Activated CD4-positive, alpha-beta memory T cell treated with anti-CD3 and anti-CD28 coated beads, Interleukin-2, amount 10 ng/mL, durations not matched to agents 7 days and 5 days (primary cell): ENCODE results near the gene EPAS1. TPM values are rescaled to one million over a fixed set of nuclear protein-coding genes. Genes with fewer than 3 reads are reported as not detected.
"Not testable (repeated sequence)": the region's sequence is repeated elsewhere in the genome, so short reads cannot be mapped to it uniquely, and the experiment has no call there.

Experiments
- CTCF ChIA-PET: fragments of 350-600 bp; sonication (Branson Sonifier 250); formaldehyde crosslinking; loops from one replicate; lab custom pipeline; 2021; ENCODE audit warnings: antibody characterized with exemption, inconsistent platforms; lab: Charles Lee
- POLR2A ChIA-PET: fragments of 350-600 bp; sonication (Branson Sonifier 250); formaldehyde crosslinking; loops from one replicate; lab custom pipeline; 2021; ENCODE audit warnings: antibody characterized with exemption; lab: Charles Lee
- DNase-seq: peaks from one replicate; pipeline ENCODE4 v3.0.0-alpha.2; 2020
- H3K27ac Mint-ChIP-seq: one replicate; pipeline ENCODE4 v1.8.0; 2021; ENCODE audit warnings: mild to moderate bottlenecking, mixed read lengths
- H3K27me3 Mint-ChIP-seq: one replicate; pipeline ENCODE4 v1.8.0; 2021; ENCODE audit warnings: mixed read lengths
- H3K36me3 Mint-ChIP-seq: one replicate; pipeline ENCODE4 v1.8.0; 2021; ENCODE audit warnings: low read depth, mixed read lengths
- H3K4me1 Mint-ChIP-seq: one replicate; pipeline ENCODE4 v1.8.0; 2021; ENCODE audit warnings: mixed read lengths
- H3K4me3 Mint-ChIP-seq: one replicate; pipeline ENCODE4 v1.8.0; 2021; ENCODE audit warnings: mild to moderate bottlenecking, mixed read lengths
- H3K9me3 Mint-ChIP-seq: one replicate; pipeline ENCODE4 v1.8.0; 2021; ENCODE audit warnings: mixed read lengths
- total RNA-seq, 2 experiments: library from RNA; stranded (reverse); gene quantifications; one replicate each; pipeline ENCODE4 v1.2.3, GENCODE V29; 2021

EPAS1 gene
- total RNA-seq, 2 experiments from 2014 or later = 76.3 to 79.0 TPM

GRCh38 chr2:46392561-46393346 is 95.5 kb downstream of the EPAS1 start:
- H3K27me3 Mint-ChIP-seq = peaks cover 6% of the 10 kb centered on the region
- H3K36me3 Mint-ChIP-seq = no peaks in the 10 kb centered on the region
- H3K9me3 Mint-ChIP-seq = no peaks in the 10 kb centered on the region
- POLR2A ChIA-PET = no interaction called here
- H3K4me1 Mint-ChIP-seq = peaks cover 11% of the 10 kb centered on the region
- CTCF ChIA-PET = no interaction called here
- H3K27ac Mint-ChIP-seq = no peak overlapping the region
- no peak overlapping the region for H3K4me3 Mint-ChIP-seq
- DNase-seq = no peak

- Mint-ChIP-seq H3K27me3 (peaks cover 12% of the 10 kb centered on the region), H3K27ac (no peak overlapping the region), H3K9me3 (no peaks in the 10 kb centered on the region), H3K4me3 (no peak overlapping the region), H3K4me1 (peaks cover 11% of the 10 kb centered on the region), H3K36me3 (no peaks in the 10 kb centered on the region)
- no peak for DNase-seq
- ChIA-PET CTCF (no interaction called here), POLR2A (no interaction called here)
These were observed 96.2 kb downstream of the EPAS1 start for GRCh38 chr2:46393347-46393820.

DNA sequence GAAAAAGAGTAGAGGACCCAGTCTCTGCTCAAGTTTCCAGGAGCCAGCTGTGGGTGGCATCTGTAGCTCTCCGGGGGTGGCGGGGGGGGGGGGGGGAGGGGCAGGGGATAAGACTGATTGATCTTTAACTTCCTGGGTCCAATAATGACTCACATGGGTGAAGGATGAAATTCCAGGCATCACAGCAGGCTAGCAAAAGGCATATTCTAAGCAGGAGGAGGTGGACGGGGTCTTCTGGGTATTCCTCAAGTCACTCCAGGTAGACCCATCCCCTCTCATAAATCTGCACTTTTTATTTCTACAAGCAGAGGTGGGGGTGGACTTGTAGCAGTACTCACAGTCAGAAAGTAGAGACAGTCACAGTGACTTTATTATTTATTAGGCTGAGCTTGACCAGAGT is 96.7 kb downstream of the EPAS1 start:
- DNase-seq = no peak
- Mint-ChIP-seq H3K9me3 (no peaks in the 10 kb centered on the region), H3K4me3 (no peak overlapping the region), H3K27me3 (peaks cover 16% of the 10 kb centered on the region), H3K36me3 (no peaks in the 10 kb centered on the region), H3K27ac (no peak overlapping the region), H3K4me1 (peaks cover 11% of the 10 kb centered on the region)
- CTCF ChIA-PET = no interaction called here
- POLR2A ChIA-PET = no interaction called here

- CTCF ChIA-PET = no interaction called here
- no peak for DNase-seq
These were observed 97.7 kb downstream of the EPAS1 start for GRCh38 chr2:46394649-46395510.

DNA sequence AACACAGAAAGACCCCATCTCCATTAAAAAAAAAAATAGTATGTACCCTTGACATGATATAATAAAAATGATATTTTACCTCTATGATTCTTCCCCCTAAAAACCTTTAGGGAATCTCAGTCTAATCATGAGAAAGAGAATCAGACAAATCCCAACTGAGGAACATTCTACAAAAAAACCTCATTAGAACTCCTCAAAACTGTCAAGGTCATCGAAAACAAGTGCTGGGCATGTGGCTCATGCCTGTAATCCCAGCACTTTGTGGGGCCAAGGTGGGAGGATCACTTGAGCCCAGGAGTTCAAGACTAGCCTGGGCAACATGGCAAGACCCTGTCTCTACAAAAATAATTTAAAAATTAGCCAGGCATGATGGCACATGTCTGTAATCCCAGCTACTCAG is 98.5 kb downstream of the EPAS1 start:
- Mint-ChIP-seq H3K4me1 (peaks cover 11% of the 10 kb centered on the region), H3K27me3 (peaks cover 18% of the 10 kb centered on the region)
- CTCF ChIA-PET = interaction anchor here (1.0 kb wide), 1 partner anchor 332 kb away, joined by 3 read pairs; no protein-coding TSS in a partner anchor
- DNase-seq, H3K9me3 Mint-ChIP-seq, H3K36me3 Mint-ChIP-seq, H3K4me3 Mint-ChIP-seq, H3K27ac Mint-ChIP-seq, POLR2A ChIA-PET: not testable (repeated sequence)

More at GRCh38 chr2:46394649-46395510, 97.7 kb downstream of the EPAS1 start:
- no peaks in the 10 kb centered on the region for H3K36me3 Mint-ChIP-seq
- no peak overlapping the region for H3K27ac Mint-ChIP-seq
- no peak overlapping the region for H3K4me3 Mint-ChIP-seq
- POLR2A ChIA-PET = no interaction called here
- peaks cover 11% of the 10 kb centered on the region for H3K4me1 Mint-ChIP-seq
- no peaks in the 10 kb centered on the region for H3K9me3 Mint-ChIP-seq
- H3K27me3 Mint-ChIP-seq = peaks cover 16% of the 10 kb centered on the region

GRCh38 chr2:46400016-46400415 is 102.8 kb downstream of the EPAS1 start:
- no peak overlapping the region for H3K4me3 Mint-ChIP-seq
- no peaks in the 10 kb centered on the region for H3K36me3 Mint-ChIP-seq
- peaks cover 17% of the 10 kb centered on the region for H3K27me3 Mint-ChIP-seq
- H3K4me1 Mint-ChIP-seq = peaks cover 5% of the 10 kb centered on the region
- no peaks in the 10 kb centered on the region for H3K9me3 Mint-ChIP-seq
- DNase-seq = no peak
- ChIA-PET POLR2A (no interaction called here), CTCF (no interaction called here)
- H3K27ac Mint-ChIP-seq = no peak overlapping the region

GRCh38 chr2:46402874-46403273 is 105.7 kb downstream of the EPAS1 start:
- POLR2A ChIA-PET = no interaction called here
- H3K4me3 Mint-ChIP-seq = no peak overlapping the region
- H3K27me3 Mint-ChIP-seq = peaks cover 14% of the 10 kb centered on the region
- no peaks in the 10 kb centered on the region for H3K9me3 Mint-ChIP-seq
- H3K27ac Mint-ChIP-seq = no peak overlapping the region
- DNase-seq = no peak
- no peaks in the 10 kb centered on the region for H3K4me1 Mint-ChIP-seq
- no peaks in the 10 kb centered on the region for H3K36me3 Mint-ChIP-seq
- CTCF ChIA-PET = interaction anchor here (0.6 kb wide), 1 partner anchor 340 kb away, joined by 3 read pairs; no protein-coding TSS in a partner anchor

GRCh38 chr2:46404181-46404759 is 107.1 kb downstream of the EPAS1 start:
- DNase-seq = no peak
- Mint-ChIP-seq H3K4me3 (no peak overlapping the region), H3K9me3 (no peaks in the 10 kb centered on the region), H3K4me1 (no peaks in the 10 kb centered on the region), H3K36me3 (no peaks in the 10 kb centered on the region), H3K27ac (no peak overlapping the region), H3K27me3 (peaks cover 4% of the 10 kb centered on the region)
- ChIA-PET POLR2A (no interaction called here), CTCF (interaction anchor here (0.7 kb wide), 1 partner anchor 341 kb away, joined by 3 read pairs; no protein-coding TSS in a partner anchor)

GRCh38 chr2:46407852-46408455 is 110.7 kb downstream of the EPAS1 start:
- ChIA-PET CTCF (interaction anchor here (1.0 kb wide), 1 partner anchor 345 kb away, joined by 3 read pairs; no protein-coding TSS in a partner anchor), POLR2A (no interaction called here)
- DNase-seq = no peak
- no peaks in the 10 kb centered on the region for H3K27me3 Mint-ChIP-seq
- no peaks in the 10 kb centered on the region for H3K4me1 Mint-ChIP-seq
- H3K9me3 Mint-ChIP-seq = no peaks in the 10 kb centered on the region
- no peak overlapping the region for H3K27ac Mint-ChIP-seq
- no peak overlapping the region for H3K4me3 Mint-ChIP-seq
- H3K36me3 Mint-ChIP-seq = no peaks in the 10 kb centered on the region

GRCh38 chr2:46409756-46410155 is 112.5 kb downstream of the EPAS1 start:
- POLR2A ChIA-PET = no interaction called here
- Mint-ChIP-seq H3K4me3 (no peak overlapping the region), H3K36me3 (no peaks in the 10 kb centered on the region), H3K4me1 (no peaks in the 10 kb centered on the region), H3K27me3 (no peaks in the 10 kb centered on the region), H3K27ac (no peak overlapping the region), H3K9me3 (no peaks in the 10 kb centered on the region)
- CTCF ChIA-PET = no interaction called here
- DNase-seq = no peak

DNA sequence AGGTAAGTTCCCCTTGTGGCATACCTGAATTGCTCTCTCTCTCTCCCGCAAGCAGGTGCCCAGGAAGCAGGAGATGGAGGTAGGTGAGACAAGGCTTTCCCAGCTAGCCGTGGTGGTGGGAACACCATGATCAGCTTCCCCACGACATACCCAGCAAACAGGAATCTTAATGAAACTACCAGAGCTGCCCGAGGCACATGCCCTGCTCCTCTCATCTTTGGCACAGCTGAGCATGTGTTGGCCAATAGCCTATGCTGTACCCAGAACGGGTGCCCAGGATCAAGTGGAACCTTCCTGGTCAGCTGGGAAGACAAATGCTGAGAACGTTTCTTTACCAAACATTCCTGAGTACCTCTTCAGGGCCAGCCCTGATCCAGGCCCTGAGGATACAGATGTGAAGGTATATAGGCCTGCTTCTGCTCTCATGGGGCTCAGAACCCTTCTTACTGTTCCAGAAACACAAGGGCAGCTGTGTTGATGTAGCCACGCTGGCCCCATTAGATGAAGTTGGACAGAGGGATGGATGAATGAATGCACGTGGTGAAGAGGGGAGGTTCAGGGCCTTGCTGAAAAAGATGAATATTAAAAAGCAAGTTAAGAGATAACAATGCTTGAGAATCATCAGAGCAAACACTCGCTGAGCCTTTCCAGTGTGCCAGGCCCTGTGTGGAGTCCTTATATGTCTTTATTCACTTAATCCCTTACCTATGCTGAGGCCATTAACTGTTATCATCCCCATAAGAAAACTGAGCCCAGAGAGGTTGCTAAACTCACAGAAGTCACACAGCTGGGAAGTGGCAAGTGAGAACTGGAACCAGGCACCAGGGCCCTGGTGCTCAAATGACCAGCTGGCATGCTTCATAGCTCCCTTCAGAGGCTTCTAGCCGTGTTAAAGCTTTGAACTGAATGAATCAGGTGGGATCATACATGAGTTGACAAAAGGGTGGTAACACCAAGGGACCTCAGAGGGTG is 113.4 kb downstream of the EPAS1 start:
- H3K36me3 Mint-ChIP-seq = no peaks in the 10 kb centered on the region
- no peak overlapping the region for H3K4me3 Mint-ChIP-seq
- H3K27ac Mint-ChIP-seq = no peak overlapping the region
- no peaks in the 10 kb centered on the region for H3K4me1 Mint-ChIP-seq
- no peak for DNase-seq
- H3K9me3 Mint-ChIP-seq = peaks cover 4% of the 10 kb centered on the region
- CTCF ChIA-PET = no interaction called here
- no peaks in the 10 kb centered on the region for H3K27me3 Mint-ChIP-seq
- POLR2A ChIA-PET = no interaction called here

DNA sequence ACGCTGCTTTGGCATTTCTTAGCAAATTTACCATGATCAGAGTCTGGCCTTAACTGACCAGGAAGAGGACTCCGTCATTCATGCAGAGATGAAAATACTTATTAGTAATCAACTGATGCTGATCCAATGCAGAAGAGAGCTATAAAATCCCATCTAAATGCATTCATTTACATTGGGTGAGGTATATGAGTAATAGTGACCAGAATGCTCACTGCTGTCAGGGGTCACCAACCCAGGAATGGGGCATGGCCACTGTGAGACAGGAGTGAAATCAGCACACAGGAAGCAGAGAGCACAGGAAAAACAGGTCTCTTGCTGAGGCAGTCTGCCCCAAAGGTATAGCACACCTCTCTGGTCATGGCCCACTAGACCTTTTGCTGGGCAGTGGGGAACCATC is 114.0 kb downstream of the EPAS1 start:
- peaks cover 8% of the 10 kb centered on the region for H3K9me3 Mint-ChIP-seq
- no peaks in the 10 kb centered on the region for H3K27me3 Mint-ChIP-seq
- no peaks in the 10 kb centered on the region for H3K36me3 Mint-ChIP-seq
- ChIA-PET CTCF (no interaction called here), POLR2A (no interaction called here)
- H3K4me3 Mint-ChIP-seq = no peak overlapping the region
- DNase-seq = no peak
- no peaks in the 10 kb centered on the region for H3K4me1 Mint-ChIP-seq
- H3K27ac Mint-ChIP-seq = no peak overlapping the region
